GM12892 (cell line): ENCODE measurements around the gene ZNF451.

Source experiments
- POLR2A ChIP-seq: IDR thresholded peaks from 2 replicates; pipeline ENCODE4 v1.6.1; 2011; ENCODE audit warnings: low read depth, low read length, control low read depth
- POLR2AphosphoS5 ChIP-seq: IDR thresholded peaks from 2 replicates; pipeline ENCODE4 v1.6.1; 2011; ENCODE audit warnings: low read depth, low read length, control low read depth

DNA sequence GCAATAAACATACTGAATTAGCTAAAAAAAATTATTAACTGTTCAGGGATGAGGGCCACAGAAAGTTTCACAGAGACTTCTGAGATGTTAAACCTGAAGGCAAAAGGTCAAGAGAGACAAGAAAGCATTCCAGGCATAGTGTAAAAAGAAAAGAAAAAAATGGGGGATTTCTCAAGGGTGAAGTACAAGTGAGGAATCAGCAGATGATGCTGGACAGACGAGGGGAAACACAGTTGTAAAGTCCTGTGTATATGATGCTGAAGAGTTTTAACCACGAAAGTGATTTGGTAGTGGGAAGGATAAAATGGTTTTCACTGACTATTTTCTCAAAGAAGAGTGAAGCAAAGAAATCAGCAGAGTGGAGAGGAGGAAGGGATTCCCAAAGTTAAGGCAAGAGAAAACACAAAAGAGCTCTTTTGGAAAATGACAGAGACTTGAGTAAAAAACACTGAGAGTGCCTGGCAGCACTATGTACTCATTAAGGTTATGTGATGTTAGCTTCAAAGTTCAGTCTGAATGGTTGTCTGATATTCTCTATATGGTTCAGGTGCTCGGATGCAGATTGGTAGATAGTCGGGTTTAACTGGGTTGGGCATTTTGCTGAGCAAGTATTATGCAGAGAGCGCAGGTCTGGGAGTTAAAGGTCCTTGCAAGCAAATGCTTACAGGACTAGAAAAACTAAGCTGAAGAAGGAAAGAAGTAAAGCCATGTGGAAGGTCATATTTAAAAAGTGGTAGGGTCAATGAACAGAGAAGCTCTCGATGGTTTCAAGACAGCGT lies 115.8 kb downstream of the ZNF451 start:
- TF ChIP-seq POLR2A (no peak), POLR2AphosphoS5 (no peak)
